BJ (cell line): ENCODE data around the gene RAD21L1. TPM values are rescaled to one million over a fixed set of nuclear protein-coding genes. Genes with fewer than 3 reads are reported as not detected.
A peak's percentile ranks its signal among the peaks of the same experiment; 100 is the strongest.
"Not testable (repeated sequence)": the region's sequence is repeated elsewhere in the genome, so short reads cannot be mapped to it uniquely, and the experiment has no call there.

Experiments used
- CTCF ChIA-PET: fragments of 350-600 bp; formaldehyde crosslinking; extraction: SDS; loops from one replicate; lab custom pipeline; 2021; ENCODE audit warnings: antibody characterized with exemption, inconsistent platforms; lab: Yijun Ruan, JAX
- POLR2A ChIA-PET: fragments of 300-600 bp; sonication (Branson Sonifier 250); formaldehyde crosslinking; extraction: SDS; loops from one replicate; lab custom pipeline; 2021; ENCODE audit warnings: antibody characterized with exemption; lab: Charles Lee
- DNase-seq: peaks from one replicate; pipeline ENCODE4 v3.0.0-alpha.2; 2011; ENCODE audit warnings: low read depth
- H3K27me3 ChIP-seq: 2 replicates; pipeline ENCODE4 v1.6.0; 2011; ENCODE audit warnings: low read length; ENCODE audit not compliant: control insufficient read depth, insufficient read depth
- H3K36me3 ChIP-seq: 2 replicates; pipeline ENCODE4 v1.5.1; 2011; ENCODE audit warnings: low read length; ENCODE audit not compliant: control insufficient read depth, insufficient read depth
- H3K4me3 ChIP-seq: 2 replicates; pipeline ENCODE4 v1.5.1; 2011; ENCODE audit warnings: low read depth, mild to moderate bottlenecking, control low read depth, low read length
- CTCF ChIP-seq: IDR thresholded peaks from 2 replicates; pipeline ENCODE4 v1.5.1; 2011; ENCODE audit warnings: low read depth, mild to moderate bottlenecking, control low read depth, inconsistent platforms, low read length, moderate library complexity; ENCODE audit not compliant: insufficient read depth
- polyA plus RNA-seq: library from polyadenylated mRNA; depleted of rRNA; stranded (reverse); fragments of >200 nt; gene quantifications from 2 replicates; pipeline ENCODE4 v1.2.3, GENCODE V29; 2011

RAD21L1 gene
- polyA plus RNA-seq, 1 experiment, result 0.06 TPM

GRCh38 chr20:1242099-1242498 is 16.3 kb downstream of the RAD21L1 start:
- Histone ChIP-seq H3K4me3 (no peak overlapping the region), H3K27me3 (0 out of 2 replicates have a peak, but pooled peaks cover under 1% of the 10 kb centered on the region), H3K36me3 (no peaks in the 10 kb centered on the region)
- no peak for DNase-seq
- TF ChIP-seq CTCF, result no peak
- ChIA-PET CTCF (no interaction called here), POLR2A (interaction anchor here (0.7 kb wide), 1 partner anchor 81 kb away, joined by 3 read pairs; no protein-coding TSS in a partner anchor)

GRCh38 chr20:1242530-1242929 is 16.7 kb downstream of the RAD21L1 start:
- DNase-seq, result peak; percentile 68
- ChIA-PET POLR2A (interaction anchor here (0.7 kb wide), 1 partner anchor 81 kb away, joined by 3 read pairs; no protein-coding TSS in a partner anchor), CTCF (no interaction called here)
- Histone ChIP-seq H3K4me3 (no peak overlapping the region), H3K27me3 (no peaks in the 10 kb centered on the region), H3K36me3 (no peaks in the 10 kb centered on the region)
- TF ChIP-seq CTCF, result no peak

GRCh38 chr20:1245578-1245977 is 19.7 kb downstream of the RAD21L1 start:
- no peak overlapping the region for H3K4me3 ChIP-seq
- no peak for DNase-seq
- no peaks in the 10 kb centered on the region for H3K27me3 ChIP-seq
- no peak for TF ChIP-seq CTCF
- H3K36me3 ChIP-seq, result no peaks in the 10 kb centered on the region
- ChIA-PET CTCF (no interaction called here), POLR2A (no interaction called here)

GRCh38 chr20:1247689-1248088 is 21.8 kb downstream of the RAD21L1 start:
- TF ChIP-seq CTCF, result no peak
- no peak for DNase-seq
- CTCF ChIA-PET, result interaction anchor here (0.9 kb wide), 1 partner anchor 16 kb away, joined by 3 read pairs; no protein-coding TSS in a partner anchor
- H3K36me3 ChIP-seq, result no peaks in the 10 kb centered on the region
- POLR2A ChIA-PET, result no interaction called here
- peaks cover 2% of the 10 kb centered on the region; the same call in 1 of the 2 replicates for H3K27me3 ChIP-seq
- H3K4me3 ChIP-seq, result no peak overlapping the region

- H3K27me3 ChIP-seq, H3K36me3 ChIP-seq, CTCF ChIA-PET, DNase-seq, H3K4me3 ChIP-seq, POLR2A ChIA-PET: not testable (repeated sequence)
Observed at GRCh38 chr20:1250282-1250681, 24.4 kb downstream of the RAD21L1 start.

- H3K27me3 ChIP-seq, result peaks cover 6% of the 10 kb centered on the region
- DNase-seq, result no peak
- H3K4me3 ChIP-seq, result no peak overlapping the region
- CTCF ChIA-PET, result no interaction called here
- POLR2A ChIA-PET, result no interaction called here
- TF ChIP-seq CTCF, result no peak
- H3K36me3 ChIP-seq, result no peaks in the 10 kb centered on the region
Observed at GRCh38 chr20:1252416-1252815, 26.6 kb downstream of the RAD21L1 start.
